Measurements from ENCODE around the gene GBX1.
A peak's percentile ranks its signal among the peaks of the same experiment; 100 is the strongest.

GBX1 gene

DNA sequence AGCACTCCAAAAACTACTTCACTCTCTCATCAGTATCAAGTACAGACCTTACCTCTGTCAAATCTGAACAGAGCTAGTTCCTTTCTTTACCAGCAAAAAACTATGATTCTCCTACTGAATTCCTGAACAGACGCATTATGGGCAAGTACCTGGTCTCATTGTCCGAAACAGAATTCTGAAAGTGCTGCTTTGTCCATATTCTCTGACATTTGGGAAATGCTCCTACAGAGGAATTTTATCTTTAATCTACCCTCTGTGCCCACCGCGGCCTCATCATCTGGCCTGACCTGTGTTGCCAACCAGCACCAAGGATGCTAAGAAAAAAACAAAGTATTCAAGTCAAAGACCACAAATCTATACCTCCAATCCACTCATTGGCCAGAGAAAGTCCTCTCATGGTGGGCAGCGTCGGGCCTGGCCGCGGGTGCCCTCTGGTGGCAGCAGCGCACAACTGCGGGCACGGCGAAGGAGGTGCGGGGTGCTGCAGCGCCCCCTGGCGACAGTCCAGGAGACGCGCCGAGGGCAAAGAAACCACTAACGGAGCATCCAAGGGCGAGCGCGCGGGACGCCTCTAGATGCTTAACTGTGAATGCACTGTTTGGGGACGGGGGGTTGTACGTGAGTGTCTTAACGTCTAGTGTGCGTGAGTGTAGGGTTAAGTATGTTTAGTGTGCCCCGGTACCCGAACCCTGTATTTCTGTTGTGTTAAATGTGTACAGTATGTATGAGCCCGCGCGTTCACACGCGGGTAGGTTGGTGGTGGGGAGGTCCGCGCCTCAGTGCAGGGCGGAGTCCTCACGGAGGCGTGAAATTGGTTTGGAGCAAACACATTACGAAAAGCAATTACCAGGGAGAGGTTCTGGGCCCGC is 5.0 kb upstream of the GBX1 start:
- DNase-seq: peak; percentile 61

GRCh38 chr7:151168787-151169162 is 1.3 kb upstream of the GBX1 start:
- no peak for DNase-seq

DNA sequence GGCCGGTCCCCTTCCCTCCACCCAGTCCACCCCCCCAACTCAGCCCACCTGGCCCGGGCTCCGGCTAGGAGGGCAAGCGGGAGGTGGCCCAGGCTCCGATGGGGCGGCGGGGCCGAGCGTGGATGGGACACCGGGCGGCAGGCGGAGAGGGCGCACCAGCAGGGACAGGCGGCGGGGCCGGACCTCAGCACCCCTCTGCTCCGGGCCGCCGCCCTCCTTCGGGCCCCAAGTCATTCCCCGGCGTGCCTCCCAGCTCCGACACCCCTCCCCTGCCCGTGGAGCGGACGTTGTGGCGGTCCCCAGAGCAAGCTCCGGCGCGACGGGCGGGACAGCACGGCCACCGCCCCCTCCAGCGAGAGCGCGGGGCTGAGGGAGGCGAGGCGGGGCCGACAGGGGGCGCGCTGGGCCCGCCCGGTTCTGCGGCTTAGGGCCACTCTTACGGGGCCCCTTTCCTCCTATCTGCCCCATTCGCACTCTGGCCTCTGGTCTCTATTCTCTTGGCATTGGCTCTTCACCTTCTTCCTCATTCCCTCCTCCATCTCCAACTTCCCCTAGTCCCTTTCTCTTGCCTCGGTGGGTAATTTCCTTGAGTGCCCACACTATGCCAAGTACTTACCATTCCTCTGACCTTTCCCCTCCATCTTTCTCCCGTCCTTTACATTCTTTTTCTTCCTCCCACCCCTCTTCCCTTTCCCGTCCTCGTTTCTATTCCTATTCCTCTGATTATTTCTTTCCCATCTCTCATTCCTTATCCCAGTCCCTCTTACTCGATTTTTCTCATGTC is 701 bp upstream of the GBX1 start:
- no peak for DNase-seq

DNA sequence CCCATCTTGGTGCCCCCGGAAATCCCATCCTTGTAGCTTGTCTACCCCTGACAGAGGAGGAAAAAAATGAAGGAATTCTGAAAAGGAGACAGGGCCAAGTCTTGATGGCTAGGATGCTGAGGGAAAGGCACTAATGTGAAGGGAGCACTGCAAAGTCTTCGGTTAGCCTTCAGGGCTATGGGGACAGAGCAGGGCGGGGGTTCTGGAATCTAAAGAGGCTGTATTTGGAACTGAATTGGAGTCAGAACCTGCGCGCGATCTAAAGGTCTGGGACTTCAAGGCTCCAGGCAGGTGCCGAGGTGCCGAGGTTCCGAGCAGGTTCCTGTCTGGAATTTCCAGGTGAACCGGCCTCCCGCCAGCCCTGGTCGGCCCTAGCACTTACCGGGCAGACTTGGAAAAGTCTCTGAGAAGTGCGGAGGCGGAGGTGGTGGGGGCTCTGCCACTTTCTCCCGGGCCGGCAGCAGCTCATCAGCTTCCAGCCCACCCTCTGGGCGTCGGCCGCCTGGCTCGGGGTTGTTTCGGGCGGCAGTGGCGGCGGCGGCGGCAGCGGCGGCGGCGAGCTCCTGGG is 781 bp downstream of the GBX1 start:
- no peak for DNase-seq

- no peak for DNase-seq
These were observed 5.7 kb downstream of the GBX1 start for GRCh38 chr7:151161757-151162156.

DNA sequence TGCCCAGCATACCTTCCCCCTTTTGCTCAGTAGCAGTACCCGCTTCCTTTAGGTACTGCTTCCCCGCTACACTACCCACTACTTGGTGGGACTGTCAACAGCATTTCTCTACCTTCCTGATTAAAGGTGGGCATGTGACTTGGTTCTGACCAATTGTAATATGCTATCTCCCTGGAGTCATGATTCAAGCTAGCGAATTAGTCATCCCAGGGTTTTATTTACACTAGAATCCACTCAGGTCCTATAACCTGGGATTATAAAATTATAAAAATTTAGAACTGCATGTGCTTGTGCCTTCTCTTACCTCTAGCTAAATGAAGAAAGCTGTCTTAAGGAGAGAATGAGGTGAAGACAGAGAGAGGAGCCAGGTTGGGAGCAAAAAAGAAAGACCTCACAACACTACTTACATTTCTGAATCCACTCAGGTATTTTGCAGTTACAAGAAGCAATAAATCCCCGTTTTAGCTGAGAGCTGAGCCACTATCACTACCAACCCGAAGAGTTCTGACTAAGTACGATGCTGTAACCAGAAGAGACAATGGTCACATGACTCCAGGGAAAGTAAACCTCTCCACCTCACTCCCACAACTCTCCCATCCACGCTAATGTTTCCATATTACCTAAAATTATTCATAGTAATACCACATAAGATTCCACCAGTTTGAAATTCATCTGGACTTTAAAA is 9.7 kb downstream of the GBX1 start:
- no peak for DNase-seq

GRCh38 chr7:151152643-151153513 is 14.6 kb downstream of the GBX1 start:
- no peak for DNase-seq

- no peak for DNase-seq
These were observed 17.1 kb downstream of the GBX1 start for GRCh38 chr7:151150388-151150787.

DNA sequence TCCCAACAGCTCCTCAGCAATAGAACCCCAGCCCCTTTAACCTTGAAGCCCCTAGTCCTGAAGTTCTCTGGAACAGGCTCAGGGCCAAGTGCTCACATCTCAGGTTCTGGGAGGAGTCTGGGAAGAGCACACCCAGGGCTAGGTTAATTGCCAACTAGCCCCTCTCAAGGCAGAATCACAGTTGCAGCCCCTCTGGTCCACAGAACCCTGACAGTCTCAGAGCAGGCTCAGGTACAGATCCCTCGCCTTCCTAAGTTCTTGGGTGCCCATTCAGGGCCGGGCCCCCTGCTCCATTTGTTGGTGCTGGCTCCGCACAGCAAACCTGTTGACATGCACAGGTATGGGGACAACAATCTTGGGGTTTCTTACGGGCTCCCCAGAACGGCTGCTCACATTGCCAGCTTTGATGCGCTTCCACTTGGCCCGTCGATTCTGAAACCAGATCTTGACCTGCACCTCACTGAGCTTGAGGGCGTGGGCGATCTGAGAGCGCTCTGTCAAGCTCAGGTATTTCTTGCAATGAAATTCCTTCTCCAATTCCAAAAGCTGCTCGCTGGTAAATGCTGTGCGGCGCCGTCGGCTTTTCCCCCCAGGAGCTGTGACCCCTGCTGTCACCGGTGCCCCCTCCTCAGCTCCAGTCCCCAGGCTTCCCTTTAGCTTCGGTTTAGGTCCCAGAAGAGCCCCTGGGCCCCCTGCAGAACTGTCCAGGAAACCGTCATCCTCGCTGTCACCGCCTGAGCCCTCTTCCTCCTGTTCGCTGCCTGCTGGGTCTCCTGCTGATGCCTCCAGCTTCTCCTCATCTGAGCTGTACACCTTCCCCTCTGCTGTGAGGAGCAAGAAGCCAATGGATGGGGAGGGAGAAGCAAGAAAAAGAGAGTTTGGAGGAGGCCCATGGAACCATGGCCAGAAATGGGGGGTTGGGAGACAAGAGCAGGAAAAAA is 18.9 kb downstream of the GBX1 start:
- DNase-seq: no peak

DNA sequence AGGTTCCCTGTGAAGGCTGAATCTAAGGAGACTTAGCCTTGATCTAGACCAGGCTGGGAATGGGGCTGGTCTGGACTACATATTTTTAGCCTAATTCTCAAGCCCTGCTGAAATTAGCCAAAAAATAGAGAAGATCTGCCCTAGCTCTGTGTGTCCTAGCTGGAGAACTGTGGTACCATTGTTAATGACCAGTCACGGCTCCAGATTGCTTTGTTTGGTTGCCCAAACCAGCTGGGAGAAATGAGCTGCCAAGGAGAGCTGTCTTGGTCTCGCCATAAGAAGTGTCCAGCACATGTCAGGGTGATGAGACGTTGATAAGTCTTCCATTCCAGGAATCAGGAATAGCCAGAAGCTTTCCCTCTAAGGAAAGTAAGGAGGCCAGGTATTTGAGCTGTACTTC is 20.7 kb downstream of the GBX1 start:
- no peak for DNase-seq

DNA sequence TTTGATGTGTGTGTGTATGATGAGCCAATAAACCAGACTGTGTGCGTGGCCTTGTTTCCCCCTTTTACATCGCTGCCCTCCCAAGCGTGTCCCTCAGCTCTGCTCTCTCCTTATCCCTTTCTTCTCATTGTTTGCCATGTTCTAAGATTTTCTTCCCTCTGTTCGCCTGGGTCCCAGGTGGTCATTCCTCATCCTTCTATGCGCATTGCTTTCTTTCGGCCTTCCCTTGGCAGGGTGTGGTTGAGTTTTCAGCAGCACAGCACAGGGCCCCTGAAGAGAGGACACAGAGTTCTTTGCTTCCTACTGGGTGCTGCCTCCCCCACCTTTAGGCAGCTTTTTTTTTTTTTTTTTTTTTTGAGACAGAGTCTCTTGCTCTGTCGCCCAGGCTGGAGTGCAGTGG is 23.1 kb downstream of the GBX1 start:
- no peak for DNase-seq

- DNase-seq: no peak
These were observed 24.1 kb downstream of the GBX1 start for GRCh38 chr7:151143261-151144015.

DNA sequence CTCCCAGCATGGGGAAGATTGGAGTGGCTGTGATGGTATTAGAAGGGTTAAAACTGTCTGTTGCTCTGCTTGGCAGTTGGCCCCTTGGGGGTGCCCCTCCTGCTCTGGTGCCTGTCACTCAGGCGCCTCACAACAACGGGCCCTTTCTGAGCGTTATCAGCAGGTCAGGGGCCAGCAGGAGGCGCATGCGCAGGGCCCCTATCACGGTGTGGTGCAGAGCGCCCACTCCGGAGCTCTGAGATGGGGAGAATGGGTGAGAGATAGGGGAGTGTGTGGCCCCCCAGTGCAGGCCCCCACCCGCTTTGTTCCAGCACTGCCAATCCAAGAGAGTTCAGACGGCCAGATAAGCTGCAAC is 24.8 kb downstream of the GBX1 start:
- no peak for DNase-seq

GRCh38 chr7:151141855-151142685 is 25.4 kb downstream of the GBX1 start:
- DNase-seq: no peak

GRCh38 chr7:151141311-151141854 is 26.1 kb downstream of the GBX1 start:
- DNase-seq: no peak

- no peak for DNase-seq
These were observed 26.7 kb downstream of the GBX1 start for GRCh38 chr7:151140826-151141225.

DNA sequence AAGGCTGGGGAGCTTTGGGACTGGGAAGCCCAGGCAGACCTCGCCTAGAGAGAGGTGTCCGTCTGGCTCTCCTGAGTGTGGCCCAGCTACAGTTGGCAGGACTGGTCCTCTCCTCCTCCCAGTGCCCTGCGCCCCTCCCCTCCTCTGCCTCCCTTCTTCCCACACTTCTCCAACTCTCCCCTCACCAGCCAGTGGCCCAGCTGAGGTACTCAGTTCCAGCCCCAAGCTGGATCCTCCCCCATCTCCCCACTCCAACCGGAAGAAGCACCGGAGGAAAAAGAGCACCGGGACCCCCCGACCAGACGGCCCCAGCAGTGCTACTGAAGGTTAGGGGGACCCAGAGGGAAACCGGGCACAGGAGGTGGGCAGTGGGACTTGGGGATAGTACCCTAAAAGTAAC is 27.7 kb downstream of the GBX1 start:
- DNase-seq: no peak

DNA sequence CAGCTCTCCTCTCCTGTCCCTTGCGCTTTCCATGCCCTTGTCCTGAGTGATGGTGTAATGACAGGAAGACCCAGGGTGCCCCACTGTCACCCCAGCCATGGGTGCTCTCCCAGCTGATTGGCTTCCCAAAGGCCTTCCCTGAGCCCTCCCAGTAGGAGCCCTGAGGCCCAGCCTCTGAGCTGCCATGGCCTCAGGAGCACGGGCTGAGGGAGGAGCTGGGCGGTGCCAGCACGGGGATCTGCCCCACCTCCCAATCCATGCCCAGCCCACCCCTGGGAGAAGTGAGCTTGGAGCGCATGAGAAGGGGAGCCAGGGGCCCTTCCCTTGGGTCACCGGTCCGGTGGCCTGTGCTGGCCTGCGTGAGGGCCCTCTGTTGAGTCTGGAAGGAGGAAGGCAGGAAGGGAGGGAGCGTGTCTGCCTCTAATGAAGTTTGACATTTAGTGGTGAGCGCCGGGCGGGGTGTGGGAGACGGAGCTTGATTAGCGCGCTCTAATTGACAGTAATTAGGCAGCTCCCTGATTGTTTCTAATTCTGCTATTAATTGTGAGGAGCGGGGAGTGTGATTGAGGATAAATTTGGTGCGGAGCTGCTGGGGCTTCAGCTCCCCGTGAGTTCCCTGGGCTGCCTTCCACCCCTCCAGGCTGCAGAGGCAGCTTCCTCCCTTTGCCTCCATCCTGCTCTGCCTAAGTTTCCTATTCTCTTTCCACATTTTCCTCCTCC is 28.3 kb downstream of the GBX1 start:
- DNase-seq: no peak

Data from KG1 (cell line).